SK-N-MC (cell line): ENCODE measurements around the gene ADCY9.
"Not testable (repeated sequence)": the region's sequence is repeated elsewhere in the genome, so short reads cannot be mapped to it uniquely, and the experiment has no call there.

ENCODE experiments used
- DNase-seq: peaks from one replicate; pipeline ENCODE4 v3.0.0-alpha.2; 2011; ENCODE audit warnings: low read depth, low spot score
- H3K27ac ChIP-seq: fragments of 200-600 bp; sonication (generic); 2 replicates; pipeline ENCODE4 v1.5.1; 2016; ENCODE audit warnings: mixed run types
- H3K36me3 ChIP-seq: fragments of 200-600 bp; sonication (generic); 2 replicates; pipeline ENCODE4 v1.6.1; 2017; ENCODE audit warnings: antibody characterized with exemption, low read length, mixed read lengths; ENCODE audit not compliant: insufficient read depth
- H3K4me3 ChIP-seq: fragments of 200-600 bp; sonication (generic); 2 replicates; pipeline ENCODE4 v1.5.1; 2016
- H3K9ac ChIP-seq: fragments of 200-600 bp; sonication (generic); 2 replicates; pipeline ENCODE4 v1.8.0; 2017; ENCODE audit warnings: mixed run types, mixed read lengths; ENCODE audit not compliant: insufficient read length
- H3K9me3 ChIP-seq: fragments of 200-600 bp; sonication (generic); 2 replicates; pipeline ENCODE4 v1.6.1; 2017; ENCODE audit warnings: low read depth, mild to moderate bottlenecking, antibody characterized with exemption, low read length, moderate library complexity, mixed read lengths
- EZH2 ChIP-seq: fragments of 200-600 bp; sonication (generic); IDR thresholded peaks from one replicate; pipeline ENCODE4 v1.6.1; 2017; ENCODE audit warnings: antibody characterized with exemption
- FOXP2 ChIP-seq: optimal IDR thresholded peaks from 2 replicates; pipeline ENCODE3; 2011; ENCODE audit warnings: mild to moderate bottlenecking, moderate library complexity; ENCODE audit not compliant: insufficient read depth; ENCODE audit errors: extremely low read length, control extremely low read depth
- POLR2AphosphoS5 ChIP-seq: IDR thresholded peaks from 2 replicates; pipeline ENCODE4 v1.6.1; 2012; ENCODE audit warnings: mild to moderate bottlenecking, low read depth, low read length, borderline replicate concordance

The ADCY9 gene

GRCh38 chr16:4116325-4117249 lies at the start of gene ADCY9:
Gene ADCY9 (minus strand): TSS chr16:4116442. CDS start chr16:4115442, 1,000 bp downstream.
- TF ChIP-seq POLR2AphosphoS5 = peak; percentile 24; the same call in 1 of the 2 replicates
- TF ChIP-seq EZH2 = no peak
- H3K36me3 ChIP-seq = no peaks in the 10 kb centered on the region
- no peaks in the 10 kb centered on the region for H3K9me3 ChIP-seq
- DNase-seq = no peak
- H3K27ac ChIP-seq = 0 out of 2 replicates have a peak within 1 kb of the TSS, but pooled peaks have one; percentile 14
- H3K9ac ChIP-seq = peak within 1 kb of the TSS; percentile 72
- peak within 1 kb of the TSS; percentile 82 for H3K4me3 ChIP-seq

DNA sequence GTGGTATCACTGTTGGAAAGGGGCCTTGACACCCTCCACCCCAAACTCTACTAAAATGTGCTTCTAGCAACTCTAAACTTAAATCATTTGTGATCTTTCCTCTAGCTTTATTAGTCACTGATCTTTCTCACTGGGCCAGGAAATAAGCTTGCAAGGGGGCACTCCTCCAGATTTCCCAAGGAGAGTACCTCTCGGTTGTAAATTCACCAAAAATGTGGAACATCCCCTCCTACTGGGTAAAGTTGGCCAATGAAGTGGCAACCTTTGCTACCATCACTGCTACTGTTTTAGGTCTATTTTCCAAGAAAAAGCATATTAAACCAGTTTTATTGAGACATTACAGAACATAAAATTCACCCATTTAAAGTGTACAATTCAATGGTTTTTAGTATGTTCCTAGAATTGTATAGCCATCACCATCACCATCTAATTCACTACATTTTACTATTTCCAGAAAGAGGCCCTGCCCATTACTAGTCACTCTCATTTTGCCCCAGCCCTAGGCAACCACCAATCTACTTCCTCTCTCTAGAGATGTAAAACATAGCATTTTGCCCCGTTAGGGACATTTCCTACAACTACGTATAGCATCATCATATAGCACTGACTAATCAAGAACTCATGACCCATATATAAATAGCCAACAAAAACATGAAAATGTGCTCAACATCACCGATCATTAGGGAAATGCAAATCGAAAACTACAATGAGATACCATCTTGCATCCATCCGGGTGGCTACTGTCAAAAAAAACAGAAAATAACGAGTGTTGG lies 44.6 kb upstream of the ADCY9 start:
- no peaks in the 10 kb centered on the region for H3K9me3 ChIP-seq
- H3K36me3 ChIP-seq = no peaks in the 10 kb centered on the region
- H3K27ac ChIP-seq = no peak overlapping the region
- DNase-seq = no peak
- no peak overlapping the region for H3K9ac ChIP-seq
- no peak for TF ChIP-seq FOXP2
- TF ChIP-seq POLR2AphosphoS5 = no peak
- TF ChIP-seq EZH2 = no peak
- H3K4me3 ChIP-seq = no peak overlapping the region

DNA sequence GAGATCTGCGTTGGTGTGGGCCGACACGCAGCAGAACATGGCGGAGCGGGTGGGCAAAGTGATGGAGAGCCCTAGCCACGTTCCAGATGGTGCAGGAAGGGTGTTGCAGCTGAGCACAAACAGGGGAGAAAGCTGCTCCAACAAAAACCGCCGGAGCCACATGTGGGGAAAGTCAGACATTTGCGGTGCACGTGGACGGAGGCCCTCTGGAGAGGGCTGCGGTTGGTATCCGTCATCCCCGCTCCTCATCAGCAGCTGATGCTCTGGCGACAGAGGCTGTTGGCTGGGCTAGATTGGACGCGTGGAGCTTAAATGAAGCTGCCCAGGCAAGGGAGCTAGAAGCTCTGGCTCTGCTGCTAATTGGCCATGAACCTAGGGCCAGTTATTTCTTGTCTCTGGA lies 43.5 kb upstream of the ADCY9 start:
- no peak for DNase-seq
- Histone ChIP-seq H3K36me3 (no peaks in the 10 kb centered on the region), H3K9ac (no peak overlapping the region), H3K27ac (no peak overlapping the region), H3K4me3 (no peak overlapping the region), H3K9me3 (no peaks in the 10 kb centered on the region)
- TF ChIP-seq POLR2AphosphoS5 (no peak), EZH2 (no peak), FOXP2 (no peak)

GRCh38 chr16:4158143-4159093 lies 42.2 kb upstream of the ADCY9 start:
- no peaks in the 10 kb centered on the region for H3K9me3 ChIP-seq
- no peak overlapping the region for H3K27ac ChIP-seq
- TF ChIP-seq EZH2 (no peak), POLR2AphosphoS5 (no peak)

DNA sequence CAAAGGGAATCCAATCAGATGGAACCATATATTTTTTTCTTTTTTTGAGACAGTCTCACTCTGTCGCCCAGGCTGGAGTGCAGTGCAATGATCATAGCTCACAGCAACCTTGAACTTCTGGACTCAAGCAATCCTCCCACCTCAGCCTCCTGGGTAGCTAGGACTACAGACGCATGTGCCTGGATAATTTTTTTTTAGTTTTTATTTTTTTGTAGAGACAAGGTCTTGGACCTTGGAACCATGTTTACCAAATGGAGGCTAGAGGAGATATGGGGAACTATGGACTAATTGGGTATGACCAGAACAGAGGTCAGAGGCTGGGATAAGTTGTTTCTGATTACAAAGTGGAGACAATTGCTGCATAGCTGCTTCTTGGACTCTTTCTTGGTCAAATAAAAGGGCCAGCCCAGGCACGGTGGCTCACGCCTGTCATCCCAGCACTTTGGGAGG lies 41.2 kb upstream of the ADCY9 start:
- DNase-seq = no peak
- Histone ChIP-seq H3K27ac (no peak overlapping the region), H3K4me3 (no peak overlapping the region), H3K9me3 (no peaks in the 10 kb centered on the region), H3K36me3 (no peaks in the 10 kb centered on the region), H3K9ac (no peak overlapping the region)
- TF ChIP-seq POLR2AphosphoS5 = no peak
- TF ChIP-seq FOXP2 = no peak
- no peak for TF ChIP-seq EZH2

More at GRCh38 chr16:4158143-4159093, 42.2 kb upstream of the ADCY9 start:
- no peaks in the 10 kb centered on the region for H3K36me3 ChIP-seq
- H3K4me3 ChIP-seq = no peak overlapping the region
- DNase-seq = no peak
- no peak overlapping the region for H3K9ac ChIP-seq

GRCh38 chr16:4156503-4156902 lies 40.3 kb upstream of the ADCY9 start:
- H3K36me3 ChIP-seq, H3K9ac ChIP-seq, H3K27ac ChIP-seq, DNase-seq, H3K4me3 ChIP-seq, H3K9me3 ChIP-seq: not testable (repeated sequence)

DNA sequence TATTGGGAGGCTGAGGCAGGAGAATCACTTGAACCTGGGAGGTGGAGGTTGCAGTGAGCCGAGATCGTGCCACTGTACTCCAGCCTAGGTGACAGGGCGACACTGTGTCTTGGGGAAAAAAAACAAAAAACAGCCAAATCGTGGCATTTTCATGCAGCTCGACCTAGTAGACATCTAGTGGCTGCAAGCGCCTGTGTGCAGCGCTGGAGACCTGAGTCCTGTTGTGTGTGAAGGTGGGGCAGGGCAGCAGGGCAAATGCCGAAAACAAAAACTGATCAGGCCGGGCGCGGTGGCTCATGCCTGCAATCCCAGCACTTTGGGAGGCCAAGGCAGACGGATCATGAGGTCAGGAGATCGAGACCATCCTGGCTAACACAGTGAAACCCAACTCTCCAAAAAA lies 37.1 kb upstream of the ADCY9 start:
- H3K27ac ChIP-seq = not testable (repeated sequence)

DNA sequence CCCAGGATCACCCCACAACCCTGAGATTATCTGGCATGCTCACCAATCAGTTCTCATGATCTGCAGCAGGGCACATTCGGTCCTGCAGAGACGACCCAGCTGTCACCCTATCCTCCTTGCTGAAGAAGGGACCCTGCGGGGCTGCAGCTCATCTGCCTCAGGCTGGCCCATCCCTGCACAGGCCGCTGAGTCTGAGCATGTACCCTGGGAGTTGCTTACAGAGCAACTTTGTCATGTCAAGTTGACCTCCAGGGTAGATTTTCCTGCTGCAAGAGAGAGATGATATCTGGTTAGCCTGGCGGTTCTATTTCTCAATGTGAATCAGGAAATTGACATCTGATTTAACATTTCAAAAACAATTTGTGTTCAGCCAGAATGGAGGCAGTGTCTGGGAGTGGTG lies 36.0 kb upstream of the ADCY9 start:
- H3K9ac ChIP-seq = no peak overlapping the region
- DNase-seq = no peak
- no peaks in the 10 kb centered on the region for H3K36me3 ChIP-seq
- TF ChIP-seq FOXP2 = no peak
- no peak for TF ChIP-seq POLR2AphosphoS5
- no peak for TF ChIP-seq EZH2
- H3K9me3 ChIP-seq = no peaks in the 10 kb centered on the region
- H3K4me3 ChIP-seq = no peak overlapping the region
- H3K27ac ChIP-seq = no peak overlapping the region

More for the DNA sequence above, 37.1 kb upstream of the ADCY9 start:
- not testable (repeated sequence) for H3K9ac ChIP-seq, DNase-seq, H3K36me3 ChIP-seq, H3K9me3 ChIP-seq, H3K4me3 ChIP-seq
